IPS-15b (cell line): ENCODE data around the gene ANKRD27.

ENCODE experiments used
- H3K27me3 ChIP-seq: one replicate; pipeline ENCODE4 v1.6.1; 2013; ENCODE audit warnings: low read length; ENCODE audit not compliant: control insufficient read depth, insufficient read depth
- H3K36me3 ChIP-seq: one replicate; pipeline ENCODE4 v1.6.1; 2013; ENCODE audit warnings: low read length; ENCODE audit not compliant: control insufficient read depth, insufficient read depth
- H3K4me1 ChIP-seq: one replicate; pipeline ENCODE4 v1.6.1; 2013; ENCODE audit warnings: mild to moderate bottlenecking, low read length; ENCODE audit not compliant: control insufficient read depth, insufficient read depth
- H3K4me3 ChIP-seq: one replicate; pipeline ENCODE4 v1.5.1; 2013; ENCODE audit warnings: low read depth, low read length
- H3K9ac ChIP-seq: one replicate; pipeline ENCODE4 v1.6.1; 2013; ENCODE audit warnings: low read depth, mild to moderate bottlenecking, low read length
- H3K9me3 ChIP-seq: one replicate; pipeline ENCODE4 v1.6.1; 2013; ENCODE audit warnings: mild to moderate bottlenecking, low read length; ENCODE audit not compliant: control insufficient read depth, insufficient read depth

The ANKRD27 gene

GRCh38 chr19:32686847-32687475, 12.0 kb upstream of the ANKRD27 start:
- Histone ChIP-seq H3K4me1 (no peaks in the 10 kb centered on the region), H3K27me3 (peaks cover 5% of the 10 kb centered on the region), H3K9ac (no peak overlapping the region), H3K9me3 (no peaks in the 10 kb centered on the region), H3K4me3 (no peak overlapping the region), H3K36me3 (no peaks in the 10 kb centered on the region)

- no peaks in the 10 kb centered on the region for H3K36me3 ChIP-seq
- no peak overlapping the region for H3K9ac ChIP-seq
- no peaks in the 10 kb centered on the region for H3K4me1 ChIP-seq
- peaks cover 9% of the 10 kb centered on the region for H3K27me3 ChIP-seq
- H3K4me3 ChIP-seq, result no peak overlapping the region
- no peaks in the 10 kb centered on the region for H3K9me3 ChIP-seq
Measured at GRCh38 chr19:32682317-32682716, 7.3 kb upstream of the ANKRD27 start.

- no peaks in the 10 kb centered on the region for H3K4me1 ChIP-seq
- no peak overlapping the region for H3K9ac ChIP-seq
- no peak overlapping the region for H3K4me3 ChIP-seq
- peaks cover 22% of the 10 kb centered on the region for H3K27me3 ChIP-seq
- H3K9me3 ChIP-seq, result no peaks in the 10 kb centered on the region
- H3K36me3 ChIP-seq, result no peaks in the 10 kb centered on the region
Measured at GRCh38 chr19:32680986-32681385, 6.0 kb upstream of the ANKRD27 start.

GRCh38 chr19:32677657-32678056, 2.7 kb upstream of the ANKRD27 start:
- no peak overlapping the region for H3K9ac ChIP-seq
- peaks cover 2% of the 10 kb centered on the region for H3K4me1 ChIP-seq
- H3K9me3 ChIP-seq, result no peaks in the 10 kb centered on the region
- H3K27me3 ChIP-seq, result peaks cover 26% of the 10 kb centered on the region
- no peaks in the 10 kb centered on the region for H3K36me3 ChIP-seq
- H3K4me3 ChIP-seq, result no peak overlapping the region

- Histone ChIP-seq H3K9ac (no peak overlapping the region), H3K4me3 (peak overlapping the region; percentile 79), H3K9me3 (no peaks in the 10 kb centered on the region), H3K27me3 (peaks cover 26% of the 10 kb centered on the region), H3K4me1 (peaks cover 2% of the 10 kb centered on the region), H3K36me3 (no peaks in the 10 kb centered on the region)
Measured at GRCh38 chr19:32676895-32677359, 1.9 kb upstream of the ANKRD27 start.

- no peaks in the 10 kb centered on the region for H3K36me3 ChIP-seq
- no peak overlapping the region for H3K9ac ChIP-seq
- H3K27me3 ChIP-seq, result peaks cover 26% of the 10 kb centered on the region
- H3K4me3 ChIP-seq, result peak overlapping the region; percentile 79
- peaks cover 2% of the 10 kb centered on the region for H3K4me1 ChIP-seq
- no peaks in the 10 kb centered on the region for H3K9me3 ChIP-seq
Measured at GRCh38 chr19:32676186-32676894, 1.4 kb upstream of the ANKRD27 start.

GRCh38 chr19:32675720-32676185, 773 bp upstream of the ANKRD27 start, which contains the start of gene RGS9BP:
Gene RGS9BP (plus strand): TSS chr19:32675848. CDS start chr19:32676264, 416 bp downstream.
- Histone ChIP-seq H3K4me3 (peak within 1 kb of the TSS; percentile 79), H3K27me3 (peaks cover 26% of the 10 kb centered on the region), H3K36me3 (no peaks in the 10 kb centered on the region), H3K9me3 (no peaks in the 10 kb centered on the region), H3K4me1 (peaks cover 2% of the 10 kb centered on the region), H3K9ac (no peak within 1 kb of the TSS)

- Histone ChIP-seq H3K9ac (peak overlapping the region; percentile 73), H3K4me1 (peaks cover 2% of the 10 kb centered on the region), H3K9me3 (no peaks in the 10 kb centered on the region), H3K36me3 (no peaks in the 10 kb centered on the region), H3K27me3 (peaks cover 26% of the 10 kb centered on the region), H3K4me3 (peak overlapping the region; percentile 79)
Measured at GRCh38 chr19:32674153-32674930, 638 bp downstream of the ANKRD27 start.

GRCh38 chr19:32673573-32673972, 1.4 kb downstream of the ANKRD27 start:
- Histone ChIP-seq H3K4me1 (peaks cover 2% of the 10 kb centered on the region), H3K36me3 (no peaks in the 10 kb centered on the region), H3K27me3 (peaks cover 24% of the 10 kb centered on the region), H3K4me3 (peak overlapping the region; percentile 79), H3K9ac (no peak overlapping the region), H3K9me3 (no peaks in the 10 kb centered on the region)

GRCh38 chr19:32672841-32673240, 2.1 kb downstream of the ANKRD27 start:
- Histone ChIP-seq H3K9me3 (no peaks in the 10 kb centered on the region), H3K27me3 (peaks cover 21% of the 10 kb centered on the region), H3K36me3 (no peaks in the 10 kb centered on the region), H3K9ac (no peak overlapping the region), H3K4me1 (peaks cover 2% of the 10 kb centered on the region), H3K4me3 (no peak overlapping the region)

- Histone ChIP-seq H3K4me3 (no peak overlapping the region), H3K9ac (no peak overlapping the region)
Measured at GRCh38 chr19:32671883-32672593, 2.9 kb downstream of the ANKRD27 start.

More at GRCh38 chr19:32671883-32672593, 2.9 kb downstream of the ANKRD27 start:
- H3K36me3 ChIP-seq, result peaks cover under 1% of the 10 kb centered on the region
- H3K4me1 ChIP-seq, result peaks cover 2% of the 10 kb centered on the region
- no peaks in the 10 kb centered on the region for H3K9me3 ChIP-seq
- H3K27me3 ChIP-seq, result peaks cover 14% of the 10 kb centered on the region
